HG03039 (cell line): Measurements from ENCODE around the gene TROAP.
"Not testable (repeated sequence)": the region's sequence is repeated elsewhere in the genome, so short reads cannot be mapped to it uniquely, and the experiment has no call there.

Experiments used
- ATAC-seq: cut with Tn5 transposase; IDR thresholded peaks from one replicate; pipeline ENCODE4 v1.9.1; 2021; ENCODE audit warnings: mild to moderate bottlenecking, moderate library complexity; ENCODE audit not compliant: unreplicated experiment

Gene TROAP

GRCh38 chr12:49294086-49294803 is 28.8 kb upstream of the TROAP start:
- no peak for ATAC-seq

GRCh38 chr12:49294804-49295081 is 28.3 kb upstream of the TROAP start:
- no peak for ATAC-seq

- ATAC-seq: no peak
Measured at GRCh38 chr12:49295082-49295936, 27.7 kb upstream of the TROAP start, which contains the start of gene PRPH. TSS of gene PRPH (plus strand) at chr12:49295147. CDS start at chr12:49295201, 54 bp downstream.

- no peak for ATAC-seq
Measured at GRCh38 chr12:49296034-49296835, 26.8 kb upstream of the TROAP start.

- ATAC-seq: no peak
Measured at GRCh38 chr12:49296836-49297694, 26.0 kb upstream of the TROAP start.

- no peak for ATAC-seq
Measured at GRCh38 chr12:49297695-49298060, 25.4 kb upstream of the TROAP start.

GRCh38 chr12:49298160-49298559 is 24.9 kb upstream of the TROAP start:
- no peak for ATAC-seq

GRCh38 chr12:49301760-49302159 is 21.3 kb upstream of the TROAP start:
- ATAC-seq: no peak

GRCh38 chr12:49304161-49304560 is 18.9 kb upstream of the TROAP start:
- no peak for ATAC-seq

GRCh38 chr12:49305762-49306510 is 17.1 kb upstream of the TROAP start:
- no peak for ATAC-seq

- no peak for ATAC-seq
Measured at GRCh38 chr12:49309386-49309785, 13.7 kb upstream of the TROAP start.

- ATAC-seq: not testable (repeated sequence)
Measured at GRCh38 chr12:49310451-49311000, 12.5 kb upstream of the TROAP start.

- ATAC-seq: no peak
Measured at GRCh38 chr12:49314811-49315210, 8.2 kb upstream of the TROAP start.

- not testable (repeated sequence) for ATAC-seq
Measured at GRCh38 chr12:49317118-49317517, 5.9 kb upstream of the TROAP start.

- not testable (repeated sequence) for ATAC-seq
Measured at GRCh38 chr12:49320411-49321103, 2.5 kb upstream of the TROAP start.

- ATAC-seq: no peak
Measured at GRCh38 chr12:49322367-49322707, 718 bp upstream of the TROAP start.

GRCh38 chr12:49323524-49324097 is 556 bp downstream of the TROAP start:
- no peak for ATAC-seq

GRCh38 chr12:49325606-49326005 is 2.6 kb downstream of the TROAP start:
- ATAC-seq: no peak

- ATAC-seq: no peak
Measured at GRCh38 chr12:49327368-49327767, 4.3 kb downstream of the TROAP start.
